HCT116 (cell line): ENCODE data around the gene NABP1.

Experiments
- CEBPB ChIP-seq: IDR thresholded peaks from 2 replicates; pipeline ENCODE4 v1.6.1; 2012; ENCODE audit warnings: low read depth
- SP1 ChIP-seq: IDR thresholded peaks from 2 replicates; pipeline ENCODE4 v1.6.1; 2012; ENCODE audit warnings: low read depth

- TF ChIP-seq CEBPB = no peak
- no peak for TF ChIP-seq SP1
Measured at GRCh38 chr2:191715471-191715870, 37.5 kb downstream of the NABP1 start.
